AG04449 (cell line): ENCODE data around the gene FGF14.
"Not testable (repeated sequence)": the region's sequence is repeated elsewhere in the genome, so short reads cannot be mapped to it uniquely, and the experiment has no call there.

Experiments
- CTCF ChIA-PET: fragments of 350-600 bp; formaldehyde crosslinking; extraction: SDS; loops from one replicate; lab custom pipeline; 2021; ENCODE audit warnings: antibody characterized with exemption; lab: Yijun Ruan, JAX
- POLR2A ChIA-PET: fragments of 400-600, 350-600 bp; formaldehyde crosslinking; extraction: SDS; loops from one replicate; lab custom pipeline; 2020; ENCODE audit warnings: antibody characterized with exemption, inconsistent platforms; lab: Yijun Ruan, JAX
- DNase-seq: peaks from one replicate; pipeline ENCODE4 v3.0.0-alpha.2; 2010; ENCODE audit warnings: low read depth, low spot score
- H3K4me3 ChIP-seq: 2 replicates; pipeline ENCODE4 v1.5.1; 2011; ENCODE audit warnings: low read depth, mild to moderate bottlenecking, control low read depth, low read length
- CTCF ChIP-seq: IDR thresholded peaks from one replicate; pipeline ENCODE4 v1.5.1; 2011; ENCODE audit warnings: mild to moderate bottlenecking, moderate library complexity, low read length, control low read depth, inconsistent platforms; ENCODE audit not compliant: insufficient read depth; ENCODE audit errors: missing control alignments

Gene FGF14

GRCh38 chr13:102089722-102090121, 312.1 kb downstream of the FGF14 start:
- DNase-seq = no peak
- CTCF ChIA-PET = no interaction called here
- TF ChIP-seq CTCF = no peak
- POLR2A ChIA-PET = no interaction called here
- H3K4me3 ChIP-seq = no peak overlapping the region

DNA sequence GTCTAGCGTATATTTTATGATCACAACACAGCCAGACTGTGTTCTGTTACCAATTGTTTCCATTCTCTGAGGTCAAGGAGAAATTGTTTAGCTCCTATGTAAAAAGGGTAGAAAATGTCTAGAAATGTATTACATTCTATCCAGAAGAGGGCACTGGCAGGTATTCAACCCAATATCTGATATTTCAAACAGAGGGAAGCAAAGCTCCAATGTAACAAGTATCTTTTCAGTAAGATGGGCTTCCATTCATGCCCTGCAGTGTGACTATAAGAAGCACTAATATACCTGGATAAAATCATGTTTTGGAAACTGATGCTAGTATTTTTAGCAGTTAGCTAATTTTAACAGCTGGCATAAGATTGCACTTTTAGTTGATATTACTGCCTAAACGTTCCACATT, 312.7 kb downstream of the FGF14 start:
- TF ChIP-seq CTCF = no peak
- DNase-seq = no peak
- ChIA-PET POLR2A (no interaction called here), CTCF (no interaction called here)
- no peak overlapping the region for H3K4me3 ChIP-seq

DNA sequence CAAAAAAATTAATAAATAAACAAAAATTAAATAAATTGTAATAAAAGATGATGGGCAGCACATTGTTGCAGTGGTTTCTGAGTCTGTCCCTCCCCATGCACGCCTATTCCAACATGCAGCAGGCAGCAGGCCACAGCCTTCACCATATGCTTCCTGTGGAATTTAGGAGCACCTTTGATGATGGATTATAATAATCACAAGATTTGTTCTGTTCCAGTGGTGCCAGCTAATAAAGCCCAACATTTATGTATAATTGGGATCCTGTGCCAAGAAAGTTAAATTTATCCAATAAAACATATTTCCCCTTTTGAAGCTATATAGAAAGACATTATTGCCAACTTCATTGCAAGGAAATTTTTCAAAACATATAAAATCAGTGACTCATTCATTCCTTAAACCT, 328.6 kb downstream of the FGF14 start:
- ChIA-PET CTCF (no interaction called here), POLR2A (no interaction called here)
- DNase-seq = no peak
- no peak overlapping the region for H3K4me3 ChIP-seq
- TF ChIP-seq CTCF = no peak

GRCh38 chr13:102071711-102072110, 330.1 kb downstream of the FGF14 start:
- no peak for TF ChIP-seq CTCF
- H3K4me3 ChIP-seq = no peak overlapping the region
- POLR2A ChIA-PET = no interaction called here
- no peak for DNase-seq
- CTCF ChIA-PET = no interaction called here

- POLR2A ChIA-PET, CTCF ChIA-PET, H3K4me3 ChIP-seq: not testable (repeated sequence)
These were observed 333.5 kb downstream of the FGF14 start for GRCh38 chr13:102068323-102068722.

DNA sequence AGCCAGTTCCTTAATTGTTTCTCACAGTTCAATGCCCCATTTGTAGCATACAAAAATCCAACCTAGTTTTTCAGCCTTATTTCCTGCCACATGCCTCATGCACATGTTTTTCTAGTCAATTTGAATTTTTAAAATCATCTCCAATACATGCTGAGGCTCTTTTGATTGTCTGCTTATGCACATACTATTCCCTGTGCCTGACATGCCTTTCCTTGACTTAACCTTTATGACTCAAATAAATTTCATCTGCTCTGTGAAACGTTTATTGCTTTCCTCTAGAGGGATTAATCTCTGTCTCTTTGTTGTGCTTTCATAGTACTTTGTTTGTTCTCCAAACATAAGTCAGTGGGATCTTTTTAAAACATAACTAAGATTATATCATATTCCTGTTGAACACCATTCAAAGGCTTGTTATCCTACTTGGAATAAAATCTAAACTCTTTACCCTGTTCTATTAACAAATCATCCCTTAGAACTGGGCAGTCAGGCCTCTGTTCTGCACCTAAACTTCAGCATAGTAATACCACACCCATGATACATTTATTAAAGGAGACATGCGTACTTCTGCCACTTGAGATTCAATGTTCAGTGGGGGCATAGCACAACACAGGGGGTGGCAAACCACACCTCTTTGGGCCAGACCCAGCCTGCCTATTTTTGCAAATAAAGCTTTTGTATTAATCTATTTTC, 346.6 kb downstream of the FGF14 start:
- POLR2A ChIA-PET = no interaction called here
- no peak for TF ChIP-seq CTCF
- H3K4me3 ChIP-seq = no peak overlapping the region
- CTCF ChIA-PET = no interaction called here
- DNase-seq = no peak

More at GRCh38 chr13:102068323-102068722, 333.5 kb downstream of the FGF14 start:
- DNase-seq = not testable (repeated sequence)

DNA sequence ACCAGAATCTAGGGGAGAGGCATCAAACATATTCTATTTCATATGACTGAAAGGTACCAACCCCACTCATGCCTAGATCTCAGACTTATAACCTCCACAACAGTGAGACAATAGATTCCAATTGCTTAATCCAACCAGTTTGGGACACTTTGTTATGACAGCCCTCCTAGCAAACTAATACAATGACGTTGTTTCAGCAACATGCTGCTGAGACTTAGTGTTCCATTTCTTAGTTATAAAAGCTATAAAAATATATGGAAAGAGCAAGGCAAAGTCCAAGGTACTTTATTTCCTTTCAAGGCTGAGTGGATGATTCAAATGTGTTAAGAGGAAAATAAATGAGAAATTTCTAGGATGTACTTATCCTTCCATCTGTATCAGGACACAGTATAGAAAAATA, 352.0 kb downstream of the FGF14 start:
- ChIA-PET CTCF (no interaction called here), POLR2A (no interaction called here)
- TF ChIP-seq CTCF = no peak
- no peak for DNase-seq
- H3K4me3 ChIP-seq = no peak overlapping the region
